ENCODE results near the gene PMPCA.
A peak's percentile ranks its signal among the peaks of the same experiment; 100 is the strongest.

Gene PMPCA

GRCh38 chr9:136437839-136438547 is 27.5 kb downstream of the PMPCA start:
- DNase-seq, result no peak

DNA sequence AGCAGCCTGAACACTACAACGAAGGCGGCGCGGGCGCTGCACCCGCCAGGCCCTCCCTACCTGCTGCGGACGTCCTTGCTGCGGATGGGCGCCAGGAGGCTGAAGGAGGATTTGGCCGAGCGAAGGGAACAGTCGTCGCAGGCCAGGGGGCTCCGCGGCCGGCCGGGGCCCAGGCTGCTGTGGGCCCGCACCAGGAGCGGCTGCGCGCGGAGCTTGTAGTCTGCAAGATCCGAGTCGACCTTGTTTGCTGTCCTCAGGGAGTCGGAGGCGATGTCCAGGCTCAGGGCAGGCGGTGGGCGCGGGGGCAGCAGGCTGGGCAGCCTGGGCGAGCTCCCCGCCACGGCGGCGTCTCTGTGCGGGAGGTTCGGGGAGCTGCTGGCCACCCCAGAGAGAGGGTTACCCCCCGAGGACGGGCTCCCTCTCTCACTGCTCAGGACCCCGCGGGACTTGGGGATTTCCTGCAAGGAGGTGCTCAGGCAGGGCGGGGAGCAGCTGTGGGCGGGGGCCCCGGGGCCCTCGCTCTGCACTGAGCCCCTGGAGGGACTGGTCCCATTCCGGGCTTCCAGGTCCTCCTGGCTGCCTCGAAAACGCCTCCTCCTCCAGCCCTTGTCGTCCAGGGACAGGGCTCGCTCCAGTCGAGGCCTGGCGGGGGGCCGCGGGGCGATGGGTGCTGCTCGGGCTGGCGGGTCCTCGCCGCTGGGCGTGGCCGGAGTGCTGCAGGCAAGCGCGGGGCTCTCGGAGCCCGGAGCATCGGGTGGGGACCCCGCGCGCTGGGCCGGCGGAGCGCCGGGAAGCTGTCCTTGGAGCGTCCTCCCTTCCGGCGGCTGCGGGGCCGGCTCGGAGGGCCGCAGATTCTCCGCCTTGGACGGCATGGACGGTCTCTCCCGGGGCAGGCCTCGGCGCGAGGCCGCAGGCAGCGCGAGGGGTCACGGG is 28.4 kb downstream of the PMPCA start:
- DNase-seq, result peak; percentile 20

GRCh38 chr9:136439481-136440408 is 29.3 kb downstream of the PMPCA start, which contains the start of gene INPP5E:
INPP5E (minus strand) TSS chr9:136439845; CDS start chr9:136439419, 426 bp downstream.
- DNase-seq, result peak; percentile 57

DNA sequence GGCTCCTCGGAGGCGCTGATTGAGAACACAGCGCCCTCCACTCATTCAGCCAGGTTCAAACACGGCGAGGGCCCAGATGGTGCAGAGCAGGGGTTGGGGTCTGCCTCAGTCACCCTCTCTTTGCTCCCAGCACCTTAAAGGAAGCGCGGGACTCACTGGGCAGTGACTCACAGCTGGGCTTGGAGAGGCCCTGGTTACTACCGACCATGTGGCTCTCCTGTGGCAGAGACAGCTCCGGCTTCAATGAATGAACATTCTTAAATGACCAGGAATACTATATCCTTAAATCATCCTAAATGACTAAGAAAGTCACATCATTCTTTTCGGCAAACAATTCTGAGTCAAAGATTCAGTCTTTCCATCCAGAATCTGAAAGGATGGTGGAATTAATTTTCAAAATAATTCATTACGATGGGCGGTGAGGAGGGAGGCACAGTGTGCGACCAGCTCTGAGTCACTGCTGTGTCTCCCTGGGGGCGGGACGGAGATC is 30.8 kb downstream of the PMPCA start:
- DNase-seq, result no peak

- no peak for DNase-seq
These were observed 31.3 kb downstream of the PMPCA start for GRCh38 chr9:136441681-136442245.

DNA sequence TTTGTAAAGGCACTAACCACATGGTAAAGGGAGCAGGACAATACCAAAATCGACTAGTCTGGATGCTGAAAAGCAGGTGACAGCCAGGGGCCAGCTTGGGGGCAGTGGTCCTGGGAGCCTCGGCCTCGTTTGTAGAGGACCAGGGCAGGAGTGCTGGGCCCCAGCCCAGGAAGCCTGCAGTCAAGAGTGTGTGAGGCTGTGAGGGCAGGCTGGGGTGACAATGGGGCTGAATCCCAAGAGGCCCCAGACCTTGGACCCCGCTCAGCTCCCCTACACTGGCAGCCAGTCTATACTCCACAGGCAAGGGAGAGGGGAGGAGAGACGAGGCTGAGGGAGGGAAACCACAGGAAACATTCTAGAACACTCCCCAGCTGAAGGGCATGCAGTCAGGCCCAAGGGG is 31.8 kb downstream of the PMPCA start:
- DNase-seq, result no peak

DNA sequence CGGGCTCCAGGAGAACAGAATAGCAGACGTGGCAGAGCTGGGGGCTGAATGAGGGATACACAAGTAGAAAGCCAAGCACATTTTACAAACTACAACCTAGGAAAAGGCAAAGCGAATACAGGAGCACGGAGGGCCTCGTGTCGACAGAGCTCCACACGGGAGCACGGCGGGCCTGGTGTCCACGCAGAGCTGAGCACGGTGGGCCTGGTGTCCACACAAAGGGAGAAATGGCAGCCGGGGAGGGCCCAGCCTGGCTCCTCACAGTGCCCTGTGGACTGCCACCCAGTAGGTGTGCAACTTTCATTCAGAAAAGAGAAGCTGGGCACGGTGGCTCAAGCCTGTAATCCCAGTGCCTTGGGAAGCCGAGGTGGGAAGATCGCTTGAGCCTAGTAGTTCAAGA is 32.6 kb downstream of the PMPCA start:
- DNase-seq, result no peak

GRCh38 chr9:136443687-136444086 is 33.2 kb downstream of the PMPCA start:
- no peak for DNase-seq

DNA sequence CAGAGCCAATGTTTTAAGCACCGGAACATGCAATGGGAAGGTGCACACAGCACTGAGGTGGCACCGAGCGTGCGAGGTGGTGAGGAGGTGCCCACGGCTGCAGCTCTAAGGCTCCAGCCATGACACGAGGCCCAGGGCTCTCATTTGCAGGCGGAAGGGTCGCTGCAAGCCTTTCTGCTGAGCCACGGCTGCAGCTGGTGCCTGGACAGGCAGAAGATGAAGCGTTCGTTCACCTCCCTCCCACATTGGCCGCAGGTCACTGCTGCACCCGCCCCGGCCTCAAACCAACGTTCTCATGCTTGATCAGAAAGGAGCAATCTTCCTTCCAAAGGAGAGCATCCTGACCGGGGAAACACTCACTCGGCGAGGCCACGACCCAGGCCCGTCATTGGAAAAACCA is 33.6 kb downstream of the PMPCA start:
- DNase-seq, result no peak

- DNase-seq, result no peak
These were observed 35.3 kb downstream of the PMPCA start for GRCh38 chr9:136445799-136446198.

DNA sequence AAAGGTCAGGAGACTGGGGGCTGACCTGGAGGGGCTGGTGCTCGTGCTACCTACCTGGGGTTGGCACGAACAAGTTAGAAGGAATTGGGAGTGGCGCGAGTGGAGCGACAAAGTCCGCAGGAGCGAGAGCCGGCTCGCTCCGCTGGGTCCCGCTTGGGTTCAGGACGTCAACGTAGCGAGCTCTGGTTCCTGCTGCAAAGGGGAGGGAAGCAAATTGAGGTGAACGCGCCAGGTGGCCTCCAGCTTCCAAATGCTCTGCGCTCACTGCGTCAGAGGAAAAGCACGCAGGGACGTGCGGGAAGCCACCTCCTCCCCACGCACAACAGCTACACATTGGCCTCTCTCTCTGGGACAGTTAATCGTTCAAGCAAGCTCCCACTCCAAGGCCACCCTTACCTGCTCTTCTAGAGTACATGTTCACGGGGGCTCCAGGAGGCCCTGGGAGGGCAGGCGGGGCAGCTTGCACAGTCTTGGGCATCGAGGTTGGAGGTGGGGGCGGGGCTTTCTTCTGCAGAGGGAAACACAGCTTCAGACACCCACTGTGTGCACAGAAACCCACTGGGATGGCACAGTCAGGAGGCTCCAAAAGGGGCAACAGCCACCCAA is 36.8 kb downstream of the PMPCA start:
- no peak for DNase-seq

DNA sequence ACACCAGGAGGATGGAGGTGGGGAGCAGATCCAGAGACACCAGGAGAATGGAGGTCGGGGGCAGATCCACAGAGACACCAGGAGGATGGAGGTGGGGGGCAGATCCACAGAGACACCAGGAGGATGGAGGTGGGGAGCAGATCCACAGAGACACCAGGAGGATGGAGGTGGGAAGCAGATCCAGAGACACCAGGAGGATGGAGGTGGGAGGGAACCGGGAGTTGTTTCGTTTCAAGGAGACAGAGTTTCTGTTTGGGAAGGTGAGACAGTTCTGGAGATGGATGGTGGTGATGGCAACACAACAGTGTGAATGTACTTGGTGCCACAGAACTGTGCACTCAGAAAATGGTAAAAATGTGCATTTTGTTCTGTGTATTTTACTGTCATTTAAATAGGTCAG is 38.2 kb downstream of the PMPCA start:
- no peak for DNase-seq

- DNase-seq, result no peak
These were observed 40.9 kb downstream of the PMPCA start for GRCh38 chr9:136451221-136451877.

GRCh38 chr9:136453326-136453725 is 42.9 kb downstream of the PMPCA start:
- DNase-seq, result no peak

DNA sequence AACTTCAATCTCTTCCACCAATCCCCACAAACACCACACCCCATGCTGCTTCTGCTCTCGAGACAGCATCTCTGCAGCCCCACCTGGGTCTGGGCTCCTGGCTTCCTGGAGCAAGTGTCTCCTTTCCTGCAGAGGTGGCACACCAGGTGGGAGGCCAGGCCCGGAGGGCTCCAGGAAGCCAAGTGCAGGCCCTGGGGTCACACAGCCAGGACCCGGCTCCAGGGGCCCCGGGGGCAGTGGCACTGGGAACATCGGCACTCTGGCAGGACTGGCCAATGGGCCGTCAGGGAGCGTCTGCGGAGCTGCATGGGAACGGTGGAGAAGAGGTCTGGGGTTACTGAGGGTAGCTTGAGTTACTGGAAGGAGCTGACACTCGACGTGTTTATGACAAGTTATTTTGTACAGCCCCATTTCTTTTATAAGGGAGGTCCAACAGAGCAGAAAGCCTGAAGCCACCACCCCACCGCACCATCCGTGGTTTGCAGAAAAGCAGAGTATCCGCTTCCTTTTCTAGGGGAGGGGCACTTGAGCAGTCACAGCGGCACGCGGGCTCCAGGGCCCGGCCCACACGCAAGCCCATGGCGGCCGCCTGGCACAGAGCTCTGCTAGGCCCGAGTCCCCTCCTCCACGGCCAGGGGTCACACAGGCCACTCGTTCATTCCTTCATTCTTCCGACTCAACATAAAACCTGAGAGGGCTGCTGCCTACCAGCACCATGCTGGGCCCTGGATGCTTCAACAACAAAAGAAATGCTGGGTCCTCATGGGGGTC is 43.8 kb downstream of the PMPCA start:
- DNase-seq, result no peak

DNA sequence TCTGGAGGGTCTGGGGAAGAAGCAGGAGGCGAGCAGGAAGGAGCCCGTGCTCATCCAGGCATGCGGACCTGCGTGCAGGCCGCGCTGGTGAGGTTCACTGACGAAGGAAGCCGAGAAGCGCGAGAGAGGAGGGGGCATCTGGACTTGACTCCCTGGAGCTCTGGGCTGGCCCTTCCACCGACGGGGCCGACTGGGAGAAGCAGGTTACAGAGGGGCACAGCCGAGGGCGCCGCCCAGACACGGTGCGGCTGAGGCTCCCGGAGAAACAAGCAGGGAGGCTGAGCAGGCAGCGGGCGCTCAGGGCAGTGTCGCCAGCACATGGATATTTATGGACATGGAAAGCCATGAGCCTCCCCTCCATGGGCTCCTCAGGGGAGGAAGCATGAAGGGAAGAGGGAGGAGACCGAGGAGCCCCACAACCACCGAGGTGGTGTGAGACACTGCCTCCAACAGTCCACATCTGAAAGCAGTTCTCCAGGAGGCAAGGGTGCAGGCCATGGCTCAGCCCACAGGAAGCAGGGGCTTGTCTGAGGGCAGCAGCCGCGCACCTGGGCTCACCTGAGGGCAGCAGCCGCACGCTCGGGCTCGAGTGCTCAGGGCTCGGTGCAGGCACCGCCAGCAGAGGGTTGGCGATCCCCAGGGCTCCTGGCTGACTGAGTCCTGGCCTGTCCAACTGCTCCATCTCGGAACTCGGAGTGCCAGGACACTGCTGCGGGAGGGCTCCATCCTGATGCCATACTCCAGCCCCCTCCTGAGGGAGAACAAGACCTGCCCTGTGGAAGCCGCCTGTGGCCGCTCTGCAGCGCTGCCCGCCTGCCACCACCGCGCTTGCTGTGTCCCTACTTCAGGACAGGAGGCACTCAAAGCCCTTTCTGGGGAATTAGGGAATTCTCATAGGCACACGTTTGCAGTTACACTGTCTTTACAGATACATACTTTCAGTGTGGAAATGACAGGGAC is 44.9 kb downstream of the PMPCA start:
- no peak for DNase-seq

DNA sequence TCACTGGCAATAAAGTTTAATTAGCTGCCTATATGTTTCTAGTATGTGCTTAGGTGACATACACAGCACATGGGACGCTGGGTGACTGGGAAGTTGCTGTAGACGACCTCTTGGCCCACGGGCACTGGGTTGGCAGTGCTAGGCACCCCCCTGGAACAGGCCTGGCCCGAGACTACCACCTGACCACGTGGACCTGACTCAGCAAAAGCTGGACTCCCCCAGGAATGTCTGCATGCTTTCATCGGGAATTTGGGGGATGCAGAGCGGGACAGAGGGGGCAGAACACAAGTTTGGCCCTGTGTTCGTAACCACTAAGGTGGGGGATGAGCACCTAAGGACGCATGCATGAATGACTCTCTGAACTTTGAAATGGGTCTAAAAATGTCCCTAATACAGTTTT is 45.8 kb downstream of the PMPCA start:
- DNase-seq, result no peak

DNA sequence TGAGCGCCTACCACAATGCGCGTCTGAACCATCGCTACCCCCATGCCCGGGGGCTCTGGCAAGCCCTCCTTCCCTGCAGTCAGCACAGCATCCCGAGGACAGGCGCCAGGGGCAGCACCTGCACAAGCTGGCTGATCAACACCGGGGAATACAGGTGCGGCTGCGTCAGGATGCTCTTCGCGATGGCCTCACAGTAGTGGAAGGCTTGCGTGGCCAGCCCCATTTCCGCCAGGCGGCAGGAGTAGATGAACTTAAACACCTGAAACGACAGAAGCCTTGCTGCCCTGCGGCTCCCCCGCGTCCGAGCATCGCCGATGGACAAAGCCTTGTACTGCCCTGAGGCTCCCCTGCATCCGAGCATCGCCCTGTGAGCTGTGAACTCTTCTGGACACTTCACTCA is 46.9 kb downstream of the PMPCA start:
- no peak for DNase-seq

DNA sequence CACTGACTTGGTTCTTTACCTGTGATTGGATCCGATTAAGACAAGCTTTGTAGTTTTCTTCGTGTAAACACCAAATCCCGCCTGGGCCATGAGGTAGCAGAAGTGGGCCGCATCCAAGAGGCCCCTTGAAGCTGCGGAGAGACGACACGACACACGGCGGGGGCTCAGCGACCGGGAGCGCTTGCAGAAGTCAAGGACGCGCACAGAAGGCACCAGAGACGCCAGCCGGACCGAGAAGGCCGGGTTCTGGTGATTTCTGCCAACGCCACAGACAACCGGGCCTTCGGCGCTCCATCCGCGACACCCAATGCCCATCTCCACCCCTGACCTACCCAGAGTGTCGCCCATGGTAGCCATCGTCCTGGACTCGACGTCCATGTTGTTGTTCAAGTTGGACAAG is 49.0 kb downstream of the PMPCA start:
- no peak for DNase-seq

All from hematopoietic multipotent progenitor cell treated with erythropoietin and hydrocortisone succinate and interleukin-3 and kit ligand, for 8 days (in vitro differentiated cells).